Fibroblast of mammary gland (primary cell): ENCODE data around the gene SEC24D.
A peak's percentile ranks its signal among the peaks of the same experiment; 100 is the strongest.

Source experiments
- DNase-seq: peaks from one replicate; pipeline ENCODE4 v3.0.0-alpha.2; 2010; ENCODE audit warnings: low read depth
- H3K4me3 ChIP-seq: 2 replicates; pipeline ENCODE4 v1.5.1; 2011; ENCODE audit warnings: low read depth, mild to moderate bottlenecking, low read length, moderate library complexity; ENCODE audit not compliant: control insufficient read depth
- TF ChIP-seq, protein P1 (sequence below): conservative IDR thresholded peaks from 2 replicates; pipeline ENCODE4 v1.5.1; 2011; ENCODE audit warnings: low read depth, low read length, inconsistent platforms; ENCODE audit not compliant: control insufficient read depth, insufficient read depth

Gene SEC24D

DNA sequence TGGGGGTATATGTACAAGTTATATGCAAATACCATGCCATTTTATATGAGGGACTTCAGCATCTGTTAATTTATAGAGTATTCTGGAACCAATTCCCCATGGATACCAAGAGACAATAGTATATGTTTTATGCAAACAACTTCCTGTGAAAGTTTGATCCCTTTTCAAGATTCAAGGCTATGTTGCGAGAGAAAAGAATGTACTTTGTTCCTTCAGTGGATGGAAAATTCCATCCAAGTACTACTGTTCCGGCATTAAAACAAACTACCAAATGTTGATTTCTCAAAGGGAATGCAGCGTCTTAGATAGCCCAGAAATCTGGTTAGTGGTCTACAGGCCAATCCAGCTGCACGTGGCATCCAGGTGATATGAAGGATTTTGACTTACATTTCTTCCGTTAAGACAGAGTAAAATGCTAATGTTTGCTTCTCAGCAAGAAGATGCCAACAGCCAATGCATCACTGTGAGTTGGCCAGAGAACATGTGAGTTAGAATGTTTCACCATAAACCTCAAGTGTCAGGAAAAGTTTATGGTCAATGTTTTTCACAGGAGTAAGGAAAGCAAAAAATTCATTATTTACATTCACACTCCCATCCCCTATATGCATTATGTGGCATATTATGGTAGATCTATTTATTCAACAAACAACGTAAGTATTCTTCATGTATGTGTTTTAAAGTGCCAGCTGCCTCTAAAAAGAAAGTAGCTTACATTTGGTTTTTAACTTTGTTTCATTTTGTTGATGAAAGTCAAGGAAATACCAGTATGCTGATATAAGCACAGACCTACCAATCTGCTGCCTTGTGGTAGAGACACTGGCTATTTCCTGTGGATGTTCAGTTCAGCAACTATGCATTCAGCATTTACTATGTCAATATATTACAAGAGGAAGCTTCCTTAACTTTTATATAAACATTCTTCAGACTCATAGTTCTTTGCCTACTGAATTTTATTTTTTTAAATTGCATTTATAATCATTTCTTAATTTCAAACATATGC, 106.3 kb downstream of the SEC24D start:
- DNase-seq: peak; percentile 72

DNA sequence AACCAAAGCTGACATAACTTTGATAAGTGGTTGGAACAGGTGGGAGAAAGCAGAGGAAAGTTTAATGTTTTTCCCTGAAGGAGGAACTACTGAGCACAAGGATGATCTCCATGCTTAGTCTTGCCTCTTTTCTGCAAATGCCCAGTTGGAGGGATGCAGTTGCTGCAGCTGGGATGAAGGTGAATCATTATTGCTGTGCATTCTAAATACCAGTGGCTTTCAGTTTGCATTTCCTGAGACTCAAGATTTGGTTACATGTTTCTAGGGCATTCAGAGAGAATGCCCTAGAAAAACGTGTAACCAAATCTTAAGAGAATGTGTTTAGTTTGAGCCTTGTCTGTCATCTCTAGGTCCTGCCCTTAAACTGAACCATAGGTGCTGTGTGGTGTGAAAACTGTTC, 108.6 kb downstream of the SEC24D start:
- DNase-seq: no peak
- H3K4me3 ChIP-seq: no peak overlapping the region
- TF ChIP-seq, protein P1, sequence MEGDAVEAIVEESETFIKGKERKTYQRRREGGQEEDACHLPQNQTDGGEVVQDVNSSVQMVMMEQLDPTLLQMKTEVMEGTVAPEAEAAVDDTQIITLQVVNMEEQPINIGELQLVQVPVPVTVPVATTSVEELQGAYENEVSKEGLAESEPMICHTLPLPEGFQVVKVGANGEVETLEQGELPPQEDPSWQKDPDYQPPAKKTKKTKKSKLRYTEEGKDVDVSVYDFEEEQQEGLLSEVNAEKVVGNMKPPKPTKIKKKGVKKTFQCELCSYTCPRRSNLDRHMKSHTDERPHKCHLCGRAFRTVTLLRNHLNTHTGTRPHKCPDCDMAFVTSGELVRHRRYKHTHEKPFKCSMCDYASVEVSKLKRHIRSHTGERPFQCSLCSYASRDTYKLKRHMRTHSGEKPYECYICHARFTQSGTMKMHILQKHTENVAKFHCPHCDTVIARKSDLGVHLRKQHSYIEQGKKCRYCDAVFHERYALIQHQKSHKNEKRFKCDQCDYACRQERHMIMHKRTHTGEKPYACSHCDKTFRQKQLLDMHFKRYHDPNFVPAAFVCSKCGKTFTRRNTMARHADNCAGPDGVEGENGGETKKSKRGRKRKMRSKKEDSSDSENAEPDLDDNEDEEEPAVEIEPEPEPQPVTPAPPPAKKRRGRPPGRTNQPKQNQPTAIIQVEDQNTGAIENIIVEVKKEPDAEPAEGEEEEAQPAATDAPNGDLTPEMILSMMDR: no peak

More for the DNA sequence above, 106.3 kb downstream of the SEC24D start:
- H3K4me3 ChIP-seq: no peak overlapping the region
- TF ChIP-seq, protein P1: no peak

DNA sequence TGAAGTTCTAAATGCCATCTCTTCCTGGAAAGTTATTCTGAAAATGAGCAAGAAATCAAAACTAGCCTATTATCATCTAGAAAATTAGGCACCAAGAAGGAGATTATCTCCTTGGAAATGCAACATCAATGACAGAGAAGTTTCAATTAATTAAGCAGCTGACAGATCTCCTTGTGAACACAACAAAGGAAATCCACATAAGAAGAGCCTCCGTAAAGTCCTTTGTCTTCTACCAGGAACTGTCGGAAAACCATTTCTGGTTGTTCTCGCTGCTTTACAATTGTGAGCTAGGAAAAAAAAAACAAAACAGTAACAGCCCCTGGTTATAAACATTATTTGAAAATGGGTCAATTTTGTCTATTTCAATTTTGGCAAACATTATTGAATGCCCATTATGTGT, 112.6 kb downstream of the SEC24D start:
- H3K4me3 ChIP-seq: no peak overlapping the region
- TF ChIP-seq, protein P1: no peak
- DNase-seq: no peak

DNA sequence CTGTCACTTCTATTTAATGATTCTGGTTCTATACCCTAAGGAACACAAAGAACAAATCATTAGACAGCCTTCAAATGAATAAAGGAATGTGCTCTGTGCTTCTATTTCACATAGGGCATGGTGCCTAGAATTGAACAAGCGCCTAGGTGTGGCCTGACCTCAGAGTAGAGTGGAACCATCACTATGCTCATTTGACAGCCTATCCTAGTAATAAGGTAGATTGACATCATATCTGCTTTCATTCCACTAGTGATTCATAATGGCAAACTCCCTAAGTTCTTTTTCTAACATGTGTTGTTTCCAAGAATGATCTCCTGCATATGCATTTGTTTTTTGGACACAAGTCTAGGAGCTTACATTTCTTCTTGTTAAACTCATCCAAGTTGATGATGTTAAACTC, 114.2 kb downstream of the SEC24D start:
- TF ChIP-seq, protein P1: no peak
- DNase-seq: no peak
- no peak overlapping the region for H3K4me3 ChIP-seq

GRCh38 chr4:118718511-118719170, 117.3 kb downstream of the SEC24D start:
- no peak for DNase-seq
- TF ChIP-seq, protein P1: no peak
- H3K4me3 ChIP-seq: no peak overlapping the region

DNA sequence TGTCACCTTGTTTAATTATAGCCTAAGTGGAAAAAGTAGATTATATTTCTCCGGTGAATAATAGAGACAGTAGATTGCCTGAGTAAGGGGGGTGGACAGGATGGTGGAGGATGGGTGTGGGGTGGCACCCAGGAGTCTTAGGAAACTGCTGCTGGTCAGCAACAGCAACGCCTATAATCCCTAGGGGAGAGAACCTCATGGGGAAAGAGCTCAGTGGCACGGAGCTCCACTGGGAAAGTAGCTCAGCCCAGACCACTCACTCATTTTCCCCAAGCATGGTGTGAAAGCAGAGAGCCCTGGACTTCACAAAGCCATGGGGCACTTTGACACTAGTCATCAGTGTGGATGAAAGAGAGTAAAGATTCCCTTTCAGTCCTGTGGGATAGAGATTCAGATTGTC, 119.6 kb downstream of the SEC24D start:
- no peak for DNase-seq

More for the DNA sequence above, 119.6 kb downstream of the SEC24D start:
- TF ChIP-seq, protein P1: no peak
- no peak overlapping the region for H3K4me3 ChIP-seq
